GM12878 (cell line): ENCODE measurements around the gene RAG1. TPM values are rescaled to one million over a fixed set of nuclear protein-coding genes. Genes with fewer than 3 reads are reported as not detected.

Source experiments
- ATAC-seq: fragments of 200-7000 bp; cut with Tn5 transposase; 3 replicates; pipeline ENCODE4 v1.9.1; 2020; ENCODE audit warnings: mild to moderate bottlenecking, moderate library complexity
- BruUV-seq: library from RNA; stranded (reverse); fragments of 400-500 nt; replicated peaks from 2 replicates; lab custom pipeline; 2021; lab: Mats Ljungman, UMichigan
- CTCF ChIA-PET: fragments of 300-600 bp; sonication (Branson Sonifier 250); formaldehyde crosslinking; extraction: SDS; loops from one replicate; lab custom pipeline; 2021; ENCODE audit warnings: inconsistent platforms; lab: Yijun Ruan, JAX
- POLR2A ChIA-PET: fragments of 350-600 bp; formaldehyde crosslinking; extraction: SDS; loops from one replicate; lab custom pipeline; 2021; ENCODE audit warnings: inconsistent platforms; lab: Charles Lee
- RAD21 ChIA-PET: fragments of 300-600 bp; sonication (Branson Sonifier 250); formaldehyde crosslinking; loops from one replicate; lab custom pipeline; 2023; ENCODE audit warnings: antibody characterized with exemption; ENCODE audit not compliant: unreplicated experiment; lab: Charles Lee
- SMC1A ChIA-PET: fragments of 300-600 bp; sonication (Branson Sonifier 250); formaldehyde crosslinking; loops from one replicate; lab custom pipeline; 2023; ENCODE audit not compliant: unreplicated experiment, uncharacterized antibody; lab: Charles Lee
- DNase-seq: peaks from one replicate; pipeline ENCODE4 v3.0.0-alpha.2; 2011; ENCODE audit warnings: low read depth, low spot score
- FAIRE-seq: peaks from 3 replicates; lab custom pipeline; 2011; peaks lifted over from hg19 to GRCh38; lab: Jason Lieb, UNC
- H2AFZ ChIP-seq: 2 replicates; pipeline ENCODE4 v1.6.0; 2011; ENCODE audit warnings: low read depth, low read length, control low read depth; ENCODE audit not compliant: control insufficient read depth
- H3K27ac ChIP-seq: 2 replicates; pipeline ENCODE4 v1.5.1; 2011; ENCODE audit warnings: control low read depth; ENCODE audit not compliant: control insufficient read depth, insufficient read depth
- H3K27me3 ChIP-seq, 2 experiments: replicated peaks in 1 of 2; 2 replicates each; pipeline versions ENCODE4 v1.6.0 to v1.6.1; 2011; ENCODE audit warnings: low read length in 1 of 2; ENCODE audit not compliant: control insufficient read depth in 2 of 2, insufficient read depth in 2 of 2
- H3K36me3 ChIP-seq, 2 experiments: 2 replicates each; pipeline ENCODE4 v1.5.1; 2011; ENCODE audit warnings: low read length in 1 of 2; ENCODE audit not compliant: control insufficient read depth in 2 of 2, insufficient read depth in 2 of 2
- H3K4me1 ChIP-seq: 2 replicates; pipeline ENCODE4 v1.6.1; 2011; ENCODE audit warnings: mild to moderate bottlenecking, low read length, moderate library complexity, mixed read lengths; ENCODE audit not compliant: control insufficient read depth, insufficient read depth
- H3K4me2 ChIP-seq: 2 replicates; pipeline ENCODE4 v1.6.0; 2011; ENCODE audit warnings: control low read depth; ENCODE audit not compliant: control insufficient read depth, insufficient read depth
- H3K4me3 ChIP-seq: fragments of 200-600 bp; sonication (generic); 2 replicates; pipeline ENCODE4 v1.5.1; 2016
- H3K79me2 ChIP-seq: 2 replicates; pipeline ENCODE4 v1.6.0; 2011; ENCODE audit warnings: low read length; ENCODE audit not compliant: control insufficient read depth, insufficient read depth
- H3K9ac ChIP-seq: 2 replicates; pipeline ENCODE4 v1.8.0; 2011; ENCODE audit warnings: low read length, control low read depth, mixed read lengths; ENCODE audit not compliant: control insufficient read depth, insufficient read depth
- H3K9me3 ChIP-seq: replicated peaks from 3 replicates; pipeline ENCODE4 v1.5.1; 2011; ENCODE audit warnings: mild to moderate bottlenecking, low read length; ENCODE audit not compliant: control insufficient read depth, insufficient read depth
- H4K20me1 ChIP-seq: 2 replicates; pipeline ENCODE4 v1.6.0; 2011; ENCODE audit not compliant: control insufficient read depth, insufficient read depth
- CBX5 ChIP-seq: sonication (generic); IDR thresholded peaks from 2 replicates; pipeline ENCODE4 v1.6.1; 2016; ENCODE audit warnings: low read depth, moderate library complexity, mild to moderate bottlenecking, inconsistent platforms
- CREM ChIP-seq: IDR thresholded peaks from 2 replicates; pipeline ENCODE4 v1.6.1; 2014; ENCODE audit warnings: antibody characterized with exemption, low read depth
- FOXM1 ChIP-seq: IDR thresholded peaks from 2 replicates; pipeline ENCODE4 v1.6.1; 2012; ENCODE audit warnings: low read depth, mild to moderate bottlenecking, inconsistent platforms, low read length, moderate library complexity
- JUNB ChIP-seq: IDR thresholded peaks from 2 replicates; pipeline ENCODE4 v1.6.1; 2016; ENCODE audit warnings: antibody characterized with exemption, mild to moderate bottlenecking
- NFYA ChIP-seq: IDR thresholded peaks from 2 replicates; pipeline ENCODE4 v1.6.1; 2011; ENCODE audit warnings: low read depth, mild to moderate bottlenecking, low read length, improper control_type of control experiment, borderline replicate concordance
- NR2F1 ChIP-seq: fragments of 450-650 bp; conservative IDR thresholded peaks from 2 replicates; pipeline ENCODE4 v1.6.1; 2017; ENCODE audit warnings: mild to moderate bottlenecking
- POU2F2 ChIP-seq: IDR thresholded peaks from 3 replicates; pipeline ENCODE4 v1.6.1; 2011; ENCODE audit warnings: low read depth, mild to moderate bottlenecking, low read length, borderline replicate concordance
- RAD51 ChIP-seq: fragments of 450-650 bp; IDR thresholded peaks from 2 replicates; pipeline ENCODE4 v1.6.1; 2016; ENCODE audit warnings: moderate library complexity, mild to moderate bottlenecking, inconsistent platforms
- SIN3A ChIP-seq: IDR thresholded peaks from 2 replicates; pipeline ENCODE4 v1.6.1; 2012; ENCODE audit warnings: low read depth, low read length, improper control_type of control experiment
- SUPT20H ChIP-seq: IDR thresholded peaks from 2 replicates; pipeline ENCODE4 v1.6.1; 2011; ENCODE audit warnings: low read depth, mild to moderate bottlenecking, low read length, moderate library complexity, borderline replicate concordance; ENCODE audit not compliant: control insufficient read depth
- TBL1XR1 ChIP-seq: IDR thresholded peaks from 2 replicates; pipeline ENCODE4 v1.6.1; 2012; ENCODE audit warnings: low read depth, low read length, improper control_type of control experiment
- WGBS: methylation state at CpG from one replicate; pipeline ENCODE4 v1.1.6; 2016; ENCODE audit warnings: low lambda C conversion rate; ENCODE audit not compliant: insufficient replicate concordance, insufficient coverage; ENCODE audit errors: missing lambda C conversion rate; 5-methylcytosine and 5-hydroxymethylcytosine counted together
- in situ Hi-C: fragments of 300-500 bp; cut with MboI; formaldehyde crosslinking; loops from 9 replicates; pipeline ENCODE4 v1.14.3; 2018; ENCODE audit warnings: mixed read lengths
- intact Hi-C: fragments of 100-400 bp; cut with micrococcal nuclease; formaldehyde crosslinking; loops from one replicate; pipeline ENCODE4 v1.14.2; 2022; ENCODE audit not compliant: unreplicated experiment
- polyA plus RNA-seq, 11 experiments: library from polyadenylated mRNA; depleted of rRNA in 4 of 11; unstranded in 6 of 11; stranded (reverse) in 5 of 11; fragments of >200 nt; fragmentation: Nextera tagmentation in 4 of 11; fragmentation: Illumina TruSeq in 1 of 11; extraction: Ambion mirVana in 4 of 11; extraction: Trizol in 1 of 11; gene quantifications; 1 replicate in 1 of 11; 2 replicates in 10 of 11; pipeline versions ENCODE4 v1.2.1 to v1.2.3, GENCODE V29; 2011 to 2016; ENCODE audit warnings: inconsistent platforms in 2 of 11, missing spikeins in 2 of 11, low read depth in 1 of 11
- total RNA-seq, 4 experiments: library from RNA; depleted of rRNA in 3 of 4; stranded (reverse); fragments of >200 nt in 3 of 4; fragmentation: Illumina TruSeq in 1 of 4; extraction: Trizol in 1 of 4; gene quantifications; 2 replicates each; pipeline versions ENCODE4 v1.2.1 to v1.2.3, GENCODE V29; 2013 to 2021
- TF ChIP-seq, protein P1 (sequence below): fragments of 150-350 bp; IDR thresholded peaks from 2 replicates; pipeline ENCODE4 v1.6.1; 2014; ENCODE audit warnings: mild to moderate bottlenecking, low read depth, low read length
- TF ChIP-seq, protein P2 (sequence below): IDR thresholded peaks from 2 replicates; pipeline ENCODE4 v1.6.1; 2012; ENCODE audit warnings: low read depth, low read length, improper control_type of control experiment
- TF ChIP-seq, protein P3 (sequence below): IDR thresholded peaks from 2 replicates; pipeline ENCODE4 v1.6.1; 2011; ENCODE audit warnings: low read depth, low read length, improper control_type of control experiment, borderline replicate concordance

RAG1 gene
- total and polyA plus RNA-seq, 10 of the 15 experiments (the other 5 are each of a cell fraction or from before 2014, with no cell fraction given) = 0.01 to 0.44 (median 0.05) TPM; not detected in 3

DNA sequence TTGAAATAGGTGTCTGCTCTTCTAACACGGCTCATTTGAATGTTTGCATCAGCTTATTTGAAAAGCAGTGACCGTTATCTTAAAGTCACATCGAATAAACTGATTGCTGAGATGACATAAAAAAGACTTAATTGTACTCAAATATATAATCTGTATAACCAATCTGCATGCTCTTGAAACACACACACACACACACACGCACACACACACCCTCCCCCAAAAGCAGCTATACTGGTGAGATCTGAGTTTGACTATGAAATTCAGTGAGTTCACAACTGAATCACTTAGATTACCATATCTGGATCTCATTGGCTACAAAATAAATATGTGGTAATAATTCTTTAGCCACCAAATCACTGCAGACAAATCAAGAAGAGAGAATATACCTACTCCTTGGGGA lies 22.7 kb downstream of the RAG1 start:
- in situ Hi-C loops = no loop called here
- SMC1A ChIA-PET = no interaction called here
- H3K4me1 ChIP-seq = no peaks in the 10 kb centered on the region
- RAD21 ChIA-PET = no interaction called here
- no TSS peak for BruUV-seq
- H3K9ac ChIP-seq = no peak overlapping the region
- DNase-seq (no peak), FAIRE-seq (peak; percentile 74), ATAC-seq (no peak)
- no peak overlapping the region for H2AFZ ChIP-seq
- no peaks in the 10 kb centered on the region for H3K79me2 ChIP-seq
- H3K36me3 ChIP-seq = no peaks in the 10 kb centered on the region
- no peak overlapping the region for H3K27ac ChIP-seq
- 24% methylated on average over 4 of the region's 4 CpGs for WGBS
- no peaks in the 10 kb centered on the region for H3K9me3 ChIP-seq
- H3K27me3 ChIP-seq = peaks cover 4 to 8% of the 10 kb centered on the region in 2 experiments; a peak in 2 of 4 replicates
- POLR2A ChIA-PET = no interaction called here
- CTCF ChIA-PET = interaction anchor here (0.5 to 0.7 kb wide), 2 partner anchors 82 to 112 kb away, joined by 3 read pairs; no protein-coding TSS in a partner anchor
- no peak overlapping the region for H3K4me3 ChIP-seq
- TF ChIP-seq, protein P1, sequence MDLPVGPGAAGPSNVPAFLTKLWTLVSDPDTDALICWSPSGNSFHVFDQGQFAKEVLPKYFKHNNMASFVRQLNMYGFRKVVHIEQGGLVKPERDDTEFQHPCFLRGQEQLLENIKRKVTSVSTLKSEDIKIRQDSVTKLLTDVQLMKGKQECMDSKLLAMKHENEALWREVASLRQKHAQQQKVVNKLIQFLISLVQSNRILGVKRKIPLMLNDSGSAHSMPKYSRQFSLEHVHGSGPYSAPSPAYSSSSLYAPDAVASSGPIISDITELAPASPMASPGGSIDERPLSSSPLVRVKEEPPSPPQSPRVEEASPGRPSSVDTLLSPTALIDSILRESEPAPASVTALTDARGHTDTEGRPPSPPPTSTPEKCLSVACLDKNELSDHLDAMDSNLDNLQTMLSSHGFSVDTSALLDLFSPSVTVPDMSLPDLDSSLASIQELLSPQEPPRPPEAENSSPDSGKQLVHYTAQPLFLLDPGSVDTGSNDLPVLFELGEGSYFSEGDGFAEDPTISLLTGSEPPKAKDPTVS = no peak
- TF ChIP-seq, protein P2, sequence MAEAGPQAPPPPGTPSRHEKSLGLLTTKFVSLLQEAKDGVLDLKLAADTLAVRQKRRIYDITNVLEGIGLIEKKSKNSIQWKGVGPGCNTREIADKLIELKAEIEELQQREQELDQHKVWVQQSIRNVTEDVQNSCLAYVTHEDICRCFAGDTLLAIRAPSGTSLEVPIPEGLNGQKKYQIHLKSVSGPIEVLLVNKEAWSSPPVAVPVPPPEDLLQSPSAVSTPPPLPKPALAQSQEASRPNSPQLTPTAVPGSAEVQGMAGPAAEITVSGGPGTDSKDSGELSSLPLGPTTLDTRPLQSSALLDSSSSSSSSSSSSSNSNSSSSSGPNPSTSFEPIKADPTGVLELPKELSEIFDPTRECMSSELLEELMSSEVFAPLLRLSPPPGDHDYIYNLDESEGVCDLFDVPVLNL = no peak
- TF ChIP-seq TBL1XR1 (no peak), CBX5 (no peak)
- H4K20me1 ChIP-seq = no peaks in the 10 kb centered on the region
- intact Hi-C loops = no loop called here
- H3K4me2 ChIP-seq = no peak overlapping the region

DNA sequence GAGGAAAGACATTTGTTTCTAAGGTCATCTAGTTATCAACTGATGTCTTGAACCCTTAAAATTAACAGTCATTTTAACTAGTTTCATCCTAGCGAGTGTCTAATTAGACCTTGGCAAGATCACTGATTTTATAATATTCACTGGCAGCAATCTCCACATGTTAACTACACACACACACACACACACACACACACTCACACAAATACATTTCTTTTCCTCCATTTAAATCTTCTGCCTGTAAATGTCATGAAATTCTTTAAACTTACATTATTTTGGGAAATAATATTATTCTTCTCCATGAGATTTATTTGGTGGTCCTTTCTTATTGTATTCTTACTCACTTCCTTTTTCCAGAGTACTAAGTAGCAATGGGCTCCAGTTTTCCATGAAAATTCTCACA lies 23.6 kb downstream of the RAG1 start:
- H4K20me1 ChIP-seq = no peaks in the 10 kb centered on the region
- no peaks in the 10 kb centered on the region for H3K79me2 ChIP-seq
- DNase-seq (no peak), FAIRE-seq (peak; percentile 18), ATAC-seq (no peak)
- no peaks in the 10 kb centered on the region for H3K9me3 ChIP-seq
- SMC1A ChIA-PET = no interaction called here
- peaks cover 4 to 9% of the 10 kb centered on the region in 2 experiments; a peak in 2 of 4 replicates for H3K27me3 ChIP-seq
- in situ Hi-C loops (no loop called here), intact Hi-C loops (no loop called here)
- H3K4me1 ChIP-seq = no peaks in the 10 kb centered on the region
- H3K27ac ChIP-seq = no peak overlapping the region
- H3K36me3 ChIP-seq = no peaks in the 10 kb centered on the region
- H3K4me3 ChIP-seq = no peak overlapping the region
- CTCF ChIA-PET = no interaction called here
- POLR2A ChIA-PET = no interaction called here
- no peak overlapping the region for H3K4me2 ChIP-seq
- WGBS = 94% methylated on average over 1 of the region's 1 CpG
- no TSS peak for BruUV-seq
- no peak overlapping the region for H2AFZ ChIP-seq
- RAD21 ChIA-PET = no interaction called here
- no peak overlapping the region for H3K9ac ChIP-seq
- TF ChIP-seq CREM = no peak
- no peak for TF ChIP-seq NFYA
- TF ChIP-seq TBL1XR1 = no peak
- no peak for TF ChIP-seq POU2F2
- no peak for TF ChIP-seq JUNB
- TF ChIP-seq NR2F1 = no peak
- TF ChIP-seq RAD51 = no peak
- no peak for TF ChIP-seq FOXM1
- TF ChIP-seq SIN3A = no peak
- TF ChIP-seq, protein P3, sequence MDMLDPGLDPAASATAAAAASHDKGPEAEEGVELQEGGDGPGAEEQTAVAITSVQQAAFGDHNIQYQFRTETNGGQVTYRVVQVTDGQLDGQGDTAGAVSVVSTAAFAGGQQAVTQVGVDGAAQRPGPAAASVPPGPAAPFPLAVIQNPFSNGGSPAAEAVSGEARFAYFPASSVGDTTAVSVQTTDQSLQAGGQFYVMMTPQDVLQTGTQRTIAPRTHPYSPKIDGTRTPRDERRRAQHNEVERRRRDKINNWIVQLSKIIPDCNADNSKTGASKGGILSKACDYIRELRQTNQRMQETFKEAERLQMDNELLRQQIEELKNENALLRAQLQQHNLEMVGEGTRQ = no peak
- no peak for TF ChIP-seq SUPT20H
